HG03108 (cell line): ENCODE data around the gene EPN2.

ENCODE experiments used
- ATAC-seq: cut with Tn5 transposase; IDR thresholded peaks from one replicate; pipeline ENCODE4 v1.9.1; 2021; ENCODE audit warnings: moderate library complexity; ENCODE audit not compliant: unreplicated experiment

EPN2 gene

DNA sequence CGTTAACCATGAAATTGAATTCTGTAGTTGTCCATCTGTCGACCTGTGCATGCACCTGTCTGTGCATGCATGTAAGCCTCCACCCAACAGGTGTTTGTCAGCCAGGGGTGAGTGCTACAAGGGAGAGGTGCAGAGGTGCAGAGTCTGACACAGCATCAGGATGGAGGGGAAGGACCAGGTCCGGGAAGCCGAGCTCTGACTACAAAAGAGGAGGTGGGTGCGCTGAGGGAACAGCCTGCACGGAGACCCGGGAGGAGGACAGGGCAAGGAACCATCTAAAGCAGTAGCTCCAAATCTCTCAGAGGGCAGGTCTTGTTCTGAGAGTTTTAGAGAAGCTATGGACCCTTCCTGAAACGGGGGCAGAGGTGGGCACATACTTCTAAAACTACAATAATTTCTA lies 71.2 kb downstream of the EPN2 start:
- no peak for ATAC-seq

GRCh38 chr17:19309701-19310100 lies 72.5 kb downstream of the EPN2 start:
- ATAC-seq: no peak

- no peak for ATAC-seq
These were observed 73.0 kb downstream of the EPN2 start for GRCh38 chr17:19310151-19310550.

- no peak for ATAC-seq
These were observed 73.8 kb downstream of the EPN2 start for GRCh38 chr17:19311016-19311415.

DNA sequence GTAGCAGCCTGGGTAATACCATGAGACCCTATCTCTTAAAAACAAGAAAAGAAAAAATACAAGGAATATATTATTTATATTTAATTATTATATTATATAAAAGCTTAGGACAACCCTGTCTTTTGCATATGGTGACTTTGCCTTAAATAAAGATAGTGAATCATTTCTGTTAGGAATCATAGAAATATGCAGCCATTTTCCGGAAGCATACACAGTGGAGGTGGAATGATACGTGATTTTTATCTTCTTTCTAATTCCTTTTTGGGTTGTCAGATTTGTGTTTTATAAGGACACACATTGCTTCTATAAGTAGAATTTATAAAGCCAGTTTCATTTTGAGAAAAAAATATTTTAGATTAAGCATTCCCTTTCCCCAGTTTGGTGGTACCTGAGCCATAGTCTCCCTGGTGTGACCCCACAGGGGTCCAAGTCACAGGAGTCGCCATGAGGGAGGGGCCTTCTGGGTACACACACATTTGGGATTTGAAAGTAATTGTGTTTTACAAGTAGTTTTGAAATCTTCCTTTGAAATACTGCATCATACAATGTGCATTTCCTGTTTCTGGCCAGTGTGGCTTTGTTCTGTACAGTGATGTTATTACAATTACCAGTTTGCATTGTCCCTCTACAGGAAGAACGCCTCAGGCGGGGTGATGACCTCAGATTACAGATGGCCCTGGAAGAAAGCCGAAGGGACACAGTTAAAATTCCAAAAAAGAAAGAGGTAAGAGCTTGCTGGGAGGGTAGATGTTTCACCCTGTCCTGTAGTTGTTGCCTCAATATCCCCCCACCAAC lies 74.5 kb downstream of the EPN2 start:
- no peak for ATAC-seq

GRCh38 chr17:19312406-19312805 lies 75.2 kb downstream of the EPN2 start:
- ATAC-seq: no peak

DNA sequence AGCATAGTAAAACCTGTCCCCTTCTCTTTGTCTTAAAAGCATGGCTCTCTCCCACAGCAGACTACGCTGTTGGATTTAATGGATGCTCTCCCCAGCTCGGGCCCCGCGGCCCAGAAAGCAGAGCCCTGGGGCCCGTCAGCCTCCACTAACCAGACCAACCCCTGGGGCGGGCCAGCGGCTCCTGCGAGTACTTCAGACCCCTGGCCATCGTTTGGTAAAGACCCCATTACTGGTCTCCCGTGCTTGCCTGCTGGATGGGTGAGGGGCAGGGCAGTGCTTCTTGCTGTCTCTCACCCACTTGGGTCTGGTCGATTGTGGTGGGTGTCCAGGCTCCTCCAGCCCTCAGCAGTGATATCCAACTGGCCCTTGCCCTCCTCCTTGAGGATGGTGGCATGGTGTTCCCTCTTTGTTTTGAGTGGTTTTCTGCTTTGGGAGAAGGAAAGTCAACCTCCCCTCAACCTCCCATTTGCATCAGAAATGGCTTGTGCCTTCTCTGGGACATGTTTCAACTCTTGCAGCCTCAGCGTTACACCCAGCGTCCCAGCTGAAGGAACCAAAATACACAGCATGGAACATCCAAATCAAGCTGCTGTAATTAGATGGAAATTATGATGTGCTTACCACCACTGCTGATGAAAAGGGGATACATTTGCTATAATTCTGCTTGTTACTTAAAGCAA lies 76.0 kb downstream of the EPN2 start:
- no peak for ATAC-seq

- no peak for ATAC-seq
These were observed 76.8 kb downstream of the EPN2 start for GRCh38 chr17:19313746-19314651.

- ATAC-seq: no peak
These were observed 77.9 kb downstream of the EPN2 start for GRCh38 chr17:19315104-19315503.

GRCh38 chr17:19316761-19317358 lies 79.7 kb downstream of the EPN2 start:
- no peak for ATAC-seq

DNA sequence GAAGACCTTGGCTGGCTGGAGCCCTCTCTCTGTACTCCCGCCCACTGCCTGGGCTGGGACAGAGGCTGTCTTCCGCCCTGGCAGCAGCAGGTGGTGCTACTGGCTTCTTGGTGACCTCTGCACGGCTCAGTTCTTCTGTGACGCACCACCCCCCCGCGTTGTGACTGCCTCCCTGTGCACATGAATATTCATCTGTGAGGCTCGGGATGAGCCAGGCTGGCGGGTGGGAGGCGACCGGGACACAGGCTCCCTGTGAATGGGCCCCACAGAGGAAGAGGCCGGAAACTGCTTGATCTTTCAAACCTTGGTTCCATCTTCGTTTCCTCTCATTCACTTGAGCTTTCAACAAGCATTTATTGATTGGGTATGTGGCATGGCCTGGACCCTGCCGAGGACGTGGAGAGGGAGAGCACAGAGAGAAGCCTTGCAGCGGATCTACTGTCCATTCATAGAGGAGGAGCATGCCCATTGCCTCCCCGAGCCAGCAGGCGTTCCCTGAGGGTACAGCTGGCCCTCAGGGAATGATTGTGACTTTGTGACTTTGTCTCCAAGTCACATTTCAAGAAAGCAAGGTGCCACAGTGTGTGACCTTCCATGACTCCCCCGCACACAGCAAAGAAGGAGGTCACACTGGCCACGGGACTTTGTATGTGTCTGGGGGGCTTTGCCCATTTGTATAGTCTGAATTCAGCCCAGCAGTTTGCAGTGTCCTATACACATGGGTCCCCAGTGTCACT lies 80.4 kb downstream of the EPN2 start:
- peak; percentile 61 for ATAC-seq

DNA sequence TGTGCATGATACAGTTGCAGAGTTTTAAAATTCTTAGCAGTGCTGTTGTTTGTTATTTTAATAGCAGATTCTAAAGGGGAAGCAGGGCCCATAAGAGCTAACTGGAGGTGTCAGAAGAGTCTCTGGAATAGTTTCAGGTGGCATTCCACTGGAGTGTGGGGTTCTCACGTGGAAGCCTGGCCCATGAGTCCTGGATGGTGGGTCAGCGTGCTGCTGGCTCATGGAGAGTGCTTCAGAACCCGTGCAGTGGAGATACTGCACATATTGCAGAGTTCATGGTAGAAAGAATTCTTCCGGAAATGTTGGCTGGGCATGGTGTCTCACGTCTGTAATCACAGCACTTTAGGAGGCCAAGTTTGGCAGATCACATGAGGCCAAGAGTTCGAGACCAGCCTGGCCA lies 81.4 kb downstream of the EPN2 start:
- no peak for ATAC-seq

GRCh38 chr17:19319771-19320505 lies 82.8 kb downstream of the EPN2 start:
- ATAC-seq: no peak

GRCh38 chr17:19320876-19321275 lies 83.7 kb downstream of the EPN2 start:
- ATAC-seq: no peak

DNA sequence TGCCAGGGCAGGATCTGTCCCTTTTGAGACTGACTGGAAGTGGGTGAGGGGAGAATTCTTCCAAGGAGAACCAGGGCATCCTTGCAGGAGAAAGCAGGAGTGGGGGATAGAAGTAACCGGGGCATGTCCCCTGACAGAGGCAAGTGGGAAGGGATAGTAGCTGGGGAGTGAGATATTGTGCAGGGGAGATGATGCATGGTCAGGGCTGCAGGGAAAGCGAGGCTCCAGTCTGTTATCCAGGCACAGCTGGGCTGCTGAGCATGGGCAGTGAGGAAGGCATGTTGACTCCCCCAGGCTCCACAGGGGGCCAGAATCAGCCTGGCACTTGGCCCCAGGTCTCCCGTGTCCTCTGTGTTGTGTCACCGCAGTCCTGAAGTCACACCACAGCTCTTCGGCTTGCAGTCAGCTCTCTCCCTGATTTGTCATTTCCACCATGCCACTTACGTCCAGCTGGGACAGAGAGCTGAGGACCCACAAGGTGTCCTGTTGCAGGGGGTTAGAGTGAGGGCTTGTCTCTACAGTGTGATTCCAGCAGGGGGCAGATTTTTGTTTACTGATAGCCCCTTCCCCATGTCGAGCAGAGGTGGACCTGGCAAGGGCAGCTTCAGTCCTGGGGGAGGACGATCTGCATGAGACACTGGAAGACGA lies 84.4 kb downstream of the EPN2 start:
- no peak for ATAC-seq

- no peak for ATAC-seq
These were observed 85.0 kb downstream of the EPN2 start for GRCh38 chr17:19322129-19322505.

- ATAC-seq: no peak
These were observed 85.7 kb downstream of the EPN2 start for GRCh38 chr17:19322861-19323260.

DNA sequence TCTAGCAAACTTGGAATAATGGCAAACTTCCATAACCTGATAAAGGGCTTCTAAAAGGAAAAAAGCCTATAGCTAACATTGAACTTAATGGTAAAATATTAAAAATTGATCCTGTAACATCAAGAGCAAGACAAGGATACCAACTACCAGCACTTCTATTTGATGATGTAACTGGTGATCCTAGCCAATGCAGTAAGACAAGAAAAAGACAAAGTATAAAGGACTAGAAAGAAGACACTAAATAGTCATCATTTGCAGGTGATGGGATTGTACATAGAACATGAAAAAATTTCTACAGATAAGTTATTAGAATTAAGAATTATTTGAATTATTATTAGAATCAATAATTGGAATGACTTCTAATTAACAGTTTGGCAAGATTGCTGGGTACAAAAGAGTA lies 88.4 kb downstream of the EPN2 start:
- ATAC-seq: no peak

- no peak for ATAC-seq
These were observed 90.0 kb downstream of the EPN2 start for GRCh38 chr17:19327031-19327783.
